HepG2 (cell line): Measurements from ENCODE around the gene RMND5A. TPM values are rescaled to one million over a fixed set of nuclear protein-coding genes. Genes with fewer than 3 reads are reported as not detected.

Experiments
- ATAC-seq: fragments of 200-7000 bp; cut with Tn5 transposase; 3 replicates; pipeline ENCODE4 v1.9.1; 2020; ENCODE audit warnings: mild to moderate bottlenecking, moderate library complexity
- BruUV-seq: library from RNA; stranded (reverse); fragments of 400-500 nt; replicated peaks from 2 replicates; lab custom pipeline; 2021; lab: Mats Ljungman, UMichigan
- CTCF ChIA-PET: fragments of 300-600 bp; formaldehyde crosslinking; extraction: SDS; loops from one replicate; lab custom pipeline; 2021; ENCODE audit warnings: low total read pairs, inconsistent platforms, low intra/inter-chr PET ratio; lab: Yijun Ruan, JAX
- POLR2A ChIA-PET: fragments of 350-600 bp; sonication (Branson Sonifier 250); formaldehyde crosslinking; loops from one replicate; lab custom pipeline; 2020; ENCODE audit warnings: antibody characterized with exemption, inconsistent platforms; lab: Yijun Ruan, JAX
- DNase-seq: peaks from one replicate; pipeline ENCODE4 v3.0.0-alpha.2; 2015; ENCODE audit warnings: low spot score
- FAIRE-seq: peaks from 3 replicates; lab custom pipeline; 2011; peaks lifted over from hg19 to GRCh38; lab: Jason Lieb, UNC
- H2AFZ ChIP-seq: one replicate; pipeline ENCODE4 v1.6.1; 2011; ENCODE audit warnings: low read length, inconsistent platforms
- H3K27ac ChIP-seq: fragments of 300-600 bp; 3 replicates; pipeline ENCODE4 v1.8.0; 2011; ENCODE audit warnings: mixed run types, mild to moderate bottlenecking, mixed read lengths, low read length, inconsistent platforms; ENCODE audit not compliant: insufficient read depth; ENCODE audit errors: extremely low read length
- H3K27me3 ChIP-seq, 2 experiments: fragments of 200-600 bp in 1 of 2; 2 replicates in 1 of 2; 3 replicates in 1 of 2; pipeline versions ENCODE4 v1.6.0 to v1.8.0; 2011; ENCODE audit warnings: low read length in 2 of 2, mild to moderate bottlenecking in 2 of 2, moderate library complexity in 2 of 2, inconsistent platforms in 1 of 2; ENCODE audit not compliant: insufficient read depth in 2 of 2, control insufficient read depth in 1 of 2
- H3K36me3 ChIP-seq, 2 experiments: fragments of 200-600 bp in 1 of 2; replicated peaks in 1 of 2; 2 replicates in 1 of 2; 3 replicates in 1 of 2; pipeline versions ENCODE4 v1.5.1 to v1.8.0; 2011; ENCODE audit warnings: low read length in 2 of 2, inconsistent platforms in 1 of 2; ENCODE audit not compliant: insufficient read depth in 2 of 2, control insufficient read depth in 1 of 2
- H3K4me1 ChIP-seq: 2 replicates; pipeline ENCODE4 v1.5.1; 2012; ENCODE audit warnings: low read length, inconsistent platforms; ENCODE audit not compliant: insufficient read depth
- H3K4me2 ChIP-seq: 2 replicates; pipeline ENCODE4 v1.6.0; 2011; ENCODE audit warnings: low read depth, low read length, inconsistent platforms
- H3K4me3 ChIP-seq, 3 experiments: fragments of 200-600 bp in 1 of 3; sonication (generic), shearing (Covaris generic) in 1 of 3; replicated peaks in 1 of 3; 2 replicates each; pipeline ENCODE4 v1.5.1; 2011 to 2016; ENCODE audit warnings: low read length in 3 of 3, inconsistent platforms in 2 of 3, low read depth in 2 of 3, mild to moderate bottlenecking in 2 of 3, control low read depth in 1 of 3, mixed read lengths in 1 of 3; ENCODE audit not compliant: insufficient read depth in 1 of 3
- H3K79me2 ChIP-seq: one replicate; pipeline ENCODE4 v1.6.1; 2011; ENCODE audit warnings: low read length, inconsistent platforms; ENCODE audit not compliant: insufficient read depth
- H3K9ac ChIP-seq: 2 replicates; pipeline ENCODE4 v1.6.0; 2011; ENCODE audit warnings: mild to moderate bottlenecking, low read depth, low read length, inconsistent platforms; ENCODE audit not compliant: insufficient read depth
- H3K9me3 ChIP-seq: 2 replicates; pipeline ENCODE4 v1.5.1; 2012; ENCODE audit warnings: mild to moderate bottlenecking, low read length
- H4K20me1 ChIP-seq: 2 replicates; pipeline ENCODE4 v1.6.0; 2011; ENCODE audit warnings: inconsistent platforms, mild to moderate bottlenecking, low read length, moderate library complexity; ENCODE audit not compliant: insufficient read depth
- FOSL1 ChIP-seq: sonication (generic); formaldehyde crosslinking; IDR thresholded peaks from 2 replicates; pipeline ENCODE4 v1.9.0; 2021; ENCODE audit warnings: missing genetic modification reagents, borderline replicate concordance
- GRHL1 ChIP-seq: sonication (generic); formaldehyde crosslinking; conservative IDR thresholded peaks from 2 replicates; pipeline ENCODE4 v1.8.0; 2022; ENCODE audit warnings: missing genetic modification reagents
- HNF4A ChIP-seq: sonication (generic); formaldehyde crosslinking; IDR thresholded peaks from 2 replicates; pipeline ENCODE4 v1.4.0; 2020; ENCODE audit warnings: missing genetic modification reagents
- NAIF1 ChIP-seq: sonication (generic); formaldehyde crosslinking; IDR thresholded peaks from 2 replicates; pipeline ENCODE4 v1.5.0; 2020; ENCODE audit warnings: mild to moderate bottlenecking, missing genetic modification reagents, borderline replicate concordance
- SIN3A ChIP-seq: IDR thresholded peaks from 2 replicates; pipeline ENCODE4 v1.6.1; 2011; ENCODE audit warnings: low read depth, mild to moderate bottlenecking, control low read depth, low read length, borderline replicate concordance
- TAF1 ChIP-seq: sonication (generic); formaldehyde crosslinking; IDR thresholded peaks from 2 replicates; pipeline ENCODE4 v1.4.0; 2020; ENCODE audit warnings: missing genetic modification reagents
- ZNF224 ChIP-seq: sonication (generic); formaldehyde crosslinking; IDR thresholded peaks from 2 replicates; pipeline ENCODE4 v1.5.0; 2020; ENCODE audit warnings: mild to moderate bottlenecking, missing genetic modification reagents
- ZNF232 ChIP-seq: sonication (generic); formaldehyde crosslinking; IDR thresholded peaks from 2 replicates; pipeline ENCODE4 v1.4.0; 2020; ENCODE audit warnings: missing genetic modification reagents, borderline replicate concordance
- ZNF253 ChIP-seq: sonication (generic); formaldehyde crosslinking; IDR thresholded peaks from 2 replicates; pipeline ENCODE4 v1.8.0; 2022; ENCODE audit warnings: mild to moderate bottlenecking, missing genetic modification reagents, borderline replicate concordance
- ZNF33B ChIP-seq: sonication (generic); formaldehyde crosslinking; IDR thresholded peaks from 2 replicates; pipeline ENCODE4 v1.5.1; 2020; ENCODE audit warnings: mild to moderate bottlenecking, missing genetic modification reagents
- ZNF614 ChIP-seq: IDR thresholded peaks from 2 replicates; pipeline ENCODE4 v1.6.1; 2018; ENCODE audit warnings: missing biosample characterization, missing genetic modification reagents, inconsistent platforms, borderline replicate concordance
- WGBS: methylation state at CpG from one replicate; pipeline ENCODE4 v1.1.6; 2017; ENCODE audit warnings: low lambda C conversion rate; 5-methylcytosine and 5-hydroxymethylcytosine counted together
- in situ Hi-C: cut with HindIII; loops from 2 replicates; pipeline ENCODE4 v1.10.0; 2017; ENCODE audit warnings: low pct_unique_long_range_greater_than_20kb; ENCODE audit not compliant: extremely low pct_ligation_motif_present
- intact Hi-C: fragments of 100-400 bp; cut with micrococcal nuclease; formaldehyde crosslinking; loops from one replicate; pipeline ENCODE4 v1.10.0; 2022; ENCODE audit not compliant: unreplicated experiment
- polyA plus RNA-seq, 8 experiments: library from polyadenylated mRNA; depleted of rRNA in 3 of 8; stranded (reverse) in 7 of 8; unstranded in 1 of 8; fragments of >200 nt; fragmentation: Illumina TruSeq in 4 of 8; extraction: Trizol in 4 of 8; gene quantifications; 2 replicates each; pipeline versions ENCODE4 v1.2.1 to v1.2.3, GENCODE V29; 2011 to 2016; ENCODE audit warnings: low read depth in 4 of 8, missing spikeins in 1 of 8, mixed read lengths in 1 of 8; ENCODE audit not compliant: insufficient read depth in 1 of 8
- total RNA-seq, 5 experiments: library from RNA; depleted of rRNA; stranded (reverse); fragments of >200 nt; fragmentation: Illumina TruSeq; extraction: Trizol; gene quantifications; 2 replicates each; pipeline ENCODE4 v1.2.3, GENCODE V29; 2016; ENCODE audit warnings: low read depth in 1 of 5

The RMND5A gene
- total and polyA plus RNA-seq, 2 of the 13 experiments (the other 11 are each of a cell fraction or from before 2014, with no cell fraction given) = 31.0 to 66.4 TPM

GRCh38 chr2:86774862-86775261 lies 54.8 kb downstream of the RMND5A start (continued):
- TF ChIP-seq GRHL1 = no peak

DNA sequence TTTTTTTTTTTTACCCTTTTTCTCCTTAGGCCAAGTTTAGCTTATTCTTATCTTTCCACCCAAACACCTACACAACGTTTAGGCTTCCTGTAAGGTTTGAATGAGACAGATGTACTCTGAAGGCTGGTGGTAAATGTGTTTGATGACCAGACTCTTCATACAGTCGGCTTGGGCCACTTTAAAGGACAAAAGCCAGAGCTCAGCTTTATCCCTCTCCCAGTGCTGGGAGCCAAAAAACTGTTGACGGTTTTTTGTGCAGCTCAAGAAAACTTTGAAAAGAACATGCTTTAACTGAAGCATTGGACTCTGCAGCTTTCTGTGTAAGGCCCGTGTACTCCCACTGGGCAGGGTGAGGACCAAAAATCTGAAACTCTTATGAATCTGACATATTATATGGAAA lies 55.2 kb downstream of the RMND5A start:
- 92% methylated on average over 4 of the region's 4 CpGs for WGBS
- H3K4me3 ChIP-seq = no peak overlapping the region
- ChIA-PET CTCF (no interaction called here), POLR2A (no interaction called here)
- no peak overlapping the region for H3K27ac ChIP-seq
- H4K20me1 ChIP-seq = no peaks in the 10 kb centered on the region
- BruUV-seq = TSS peak; percentile 22
- in situ Hi-C loops (no loop called here), intact Hi-C loops (no loop called here)
- no peaks in the 10 kb centered on the region for H3K79me2 ChIP-seq
- H2AFZ ChIP-seq = no peak overlapping the region
- H3K4me2 ChIP-seq = no peak overlapping the region
- H3K36me3 ChIP-seq = peaks cover 21 to 55% of the 10 kb centered on the region in 2 experiments
- peaks cover 11% of the 10 kb centered on the region for H3K4me1 ChIP-seq
- no peak overlapping the region for H3K9ac ChIP-seq
- FAIRE-seq (no peak), DNase-seq (no peak), ATAC-seq (no peak)
- no peaks in the 10 kb centered on the region for H3K27me3 ChIP-seq
- H3K9me3 ChIP-seq = no peaks in the 10 kb centered on the region
- no peak for TF ChIP-seq ZNF232 (CRISPR knock-in tag)
- no peak for TF ChIP-seq NAIF1 (CRISPR knock-in tag)
- TF ChIP-seq HNF4A = no peak
- TF ChIP-seq FOSL1 (CRISPR knock-in tag) = no peak
- TF ChIP-seq SIN3A = no peak
- no peak for TF ChIP-seq ZNF224 (CRISPR knock-in tag)
- TF ChIP-seq TAF1 (CRISPR knock-in tag) = no peak
- TF ChIP-seq ZNF614 (CRISPR knock-in tag) = no peak
- no peak for TF ChIP-seq ZNF253 (CRISPR knock-in tag)
- TF ChIP-seq ZNF33B (CRISPR knock-in tag) = no peak
